GM12873 (cell line): Measurements from ENCODE around the gene ARID3A.

Experiments
- CTCF ChIP-seq: IDR thresholded peaks from 2 replicates; pipeline ENCODE4 v1.5.1; 2012; ENCODE audit warnings: low read depth, mild to moderate bottlenecking, moderate library complexity, low read length, control low read depth; ENCODE audit not compliant: insufficient read depth; ENCODE audit errors: missing control alignments

ARID3A gene

GRCh38 chr19:1014161-1015060 lies 88.6 kb downstream of the ARID3A start:
- no peak for TF ChIP-seq CTCF

GRCh38 chr19:1015061-1015781 lies 89.4 kb downstream of the ARID3A start:
- TF ChIP-seq CTCF: no peak

- no peak for TF ChIP-seq CTCF
Measured at GRCh38 chr19:1015782-1016646, 90.2 kb downstream of the ARID3A start.

GRCh38 chr19:1016647-1017114 lies 90.8 kb downstream of the ARID3A start:
- no peak for TF ChIP-seq CTCF

GRCh38 chr19:1017115-1017905 lies 91.5 kb downstream of the ARID3A start:
- TF ChIP-seq CTCF: no peak

- no peak for TF ChIP-seq CTCF
Measured at GRCh38 chr19:1017906-1018305, 92.1 kb downstream of the ARID3A start.
